ENCODE results near the gene PTPRD.

DNA sequence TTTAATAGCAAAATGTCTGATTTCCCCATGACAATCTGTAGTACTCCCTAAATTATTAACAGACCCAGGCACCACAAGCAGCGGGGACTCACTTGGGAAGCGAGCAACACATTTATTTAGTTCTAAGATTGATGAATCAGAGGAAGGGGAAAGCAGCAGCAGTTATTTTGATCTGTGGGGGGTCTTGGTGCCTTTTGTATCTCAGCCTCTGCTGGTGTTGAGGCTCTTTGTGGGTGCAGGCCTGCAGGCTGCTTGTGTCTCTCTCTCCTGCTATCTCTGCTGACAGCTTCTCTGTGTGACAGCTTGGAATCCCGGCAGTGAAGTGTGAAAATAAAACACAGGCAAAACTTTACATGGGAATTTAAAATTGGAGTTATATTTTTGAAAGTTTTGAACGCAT lies 1935.1 kb downstream of the PTPRD start:
- TF ChIP-seq EZH2 (IDR thresholded peaks at IDR 0.05) (no peak), POLR2AphosphoS5 (IDR thresholded peaks at IDR 0.05; ENCODE audit: borderline replicate concordance, low read depth, low read length) (no peak), FOXP2 (optimal IDR thresholded peaks at IDR 0.05; ENCODE audit: control extremely low read depth, extremely low read length, insufficient read depth) (no peak)
